GM18858 (cell line): ENCODE results near the gene RAB26.

ENCODE experiments used
- ATAC-seq: cut with Tn5 transposase; IDR thresholded peaks from one replicate; pipeline ENCODE4 v1.9.1; 2021; ENCODE audit not compliant: unreplicated experiment

RAB26 gene

GRCh38 chr16:2178321-2179106 lies 30.1 kb downstream of the RAB26 start:
- no peak for ATAC-seq

GRCh38 chr16:2179107-2179501 lies 30.7 kb downstream of the RAB26 start:
- ATAC-seq, result no peak

- no peak for ATAC-seq
Measured at GRCh38 chr16:2179576-2179975, 31.2 kb downstream of the RAB26 start.

- no peak for ATAC-seq
Measured at GRCh38 chr16:2180461-2180860, 32.0 kb downstream of the RAB26 start.

- no peak for ATAC-seq
Measured at GRCh38 chr16:2180962-2181923, 32.8 kb downstream of the RAB26 start.

GRCh38 chr16:2181952-2182351 lies 33.5 kb downstream of the RAB26 start:
- ATAC-seq, result no peak

- ATAC-seq, result no peak
Measured at GRCh38 chr16:2183671-2184070, 35.2 kb downstream of the RAB26 start.

- no peak for ATAC-seq
Measured at GRCh38 chr16:2184346-2184745, 35.9 kb downstream of the RAB26 start.

- ATAC-seq, result no peak
Measured at GRCh38 chr16:2184962-2185361, 36.5 kb downstream of the RAB26 start.

- no peak for ATAC-seq
Measured at GRCh38 chr16:2186064-2186463, 37.6 kb downstream of the RAB26 start.

- ATAC-seq, result no peak
Measured at GRCh38 chr16:2186505-2186904, 38.1 kb downstream of the RAB26 start.

- no peak for ATAC-seq
Measured at GRCh38 chr16:2187212-2187611, 38.8 kb downstream of the RAB26 start.

GRCh38 chr16:2188395-2188794 lies 40.0 kb downstream of the RAB26 start:
- ATAC-seq, result no peak

- no peak for ATAC-seq
Measured at GRCh38 chr16:2189252-2189893, 40.9 kb downstream of the RAB26 start.

GRCh38 chr16:2190002-2190658 lies 41.7 kb downstream of the RAB26 start:
- ATAC-seq, result no peak

- ATAC-seq, result no peak
Measured at GRCh38 chr16:2190659-2191445, 42.4 kb downstream of the RAB26 start.

- ATAC-seq, result no peak
Measured at GRCh38 chr16:2191446-2191706, 43.0 kb downstream of the RAB26 start.

GRCh38 chr16:2194166-2194834 lies 45.9 kb downstream of the RAB26 start:
- no peak for ATAC-seq

- no peak for ATAC-seq
Measured at GRCh38 chr16:2194852-2195321, 46.5 kb downstream of the RAB26 start.
